Fibroblast of skin of right quadriceps (primary cell): ENCODE data around the gene PTPRN2.
"Not testable (repeated sequence)": the region's sequence is repeated elsewhere in the genome, so short reads cannot be mapped to it uniquely, and the experiment has no call there.

ENCODE experiments used
- DNase-seq: peaks from one replicate; pipeline ENCODE4 v3.0.0-alpha.2; 2013

Gene PTPRN2

GRCh38 chr7:157901816-157902610, 685.6 kb downstream of the PTPRN2 start:
- DNase-seq, result not testable (repeated sequence)

GRCh38 chr7:157901166-157901565, 686.5 kb downstream of the PTPRN2 start:
- no peak for DNase-seq

GRCh38 chr7:157900556-157900955, 687.1 kb downstream of the PTPRN2 start:
- DNase-seq, result no peak

- DNase-seq, result no peak
These were observed 687.6 kb downstream of the PTPRN2 start for GRCh38 chr7:157900011-157900410.

- DNase-seq, result no peak
These were observed 688.7 kb downstream of the PTPRN2 start for GRCh38 chr7:157898802-157899505.

GRCh38 chr7:157898261-157898660, 689.4 kb downstream of the PTPRN2 start:
- no peak for DNase-seq

GRCh38 chr7:157897681-157898080, 689.9 kb downstream of the PTPRN2 start:
- no peak for DNase-seq

- no peak for DNase-seq
These were observed 690.7 kb downstream of the PTPRN2 start for GRCh38 chr7:157896774-157897555.

GRCh38 chr7:157896376-157896675, 691.3 kb downstream of the PTPRN2 start:
- not testable (repeated sequence) for DNase-seq

- DNase-seq, result no peak
These were observed 691.9 kb downstream of the PTPRN2 start for GRCh38 chr7:157895520-157896375.

GRCh38 chr7:157895098-157895497, 692.5 kb downstream of the PTPRN2 start:
- DNase-seq, result not testable (repeated sequence)

- DNase-seq, result no peak
These were observed 694.0 kb downstream of the PTPRN2 start for GRCh38 chr7:157893535-157894044.

GRCh38 chr7:157892751-157893523, 694.7 kb downstream of the PTPRN2 start:
- DNase-seq, result no peak

GRCh38 chr7:157890921-157891401, 696.7 kb downstream of the PTPRN2 start:
- DNase-seq, result no peak

- DNase-seq, result no peak
These were observed 698.1 kb downstream of the PTPRN2 start for GRCh38 chr7:157889480-157889879.

GRCh38 chr7:157888579-157888978, 699.0 kb downstream of the PTPRN2 start:
- no peak for DNase-seq

GRCh38 chr7:157887400-157887799, 700.2 kb downstream of the PTPRN2 start:
- DNase-seq, result no peak

- DNase-seq, result no peak
These were observed 700.9 kb downstream of the PTPRN2 start for GRCh38 chr7:157886711-157887110.

GRCh38 chr7:157886266-157886665, 701.4 kb downstream of the PTPRN2 start:
- DNase-seq, result no peak

GRCh38 chr7:157885140-157885539, 702.5 kb downstream of the PTPRN2 start:
- no peak for DNase-seq

GRCh38 chr7:157884461-157885062, 703.1 kb downstream of the PTPRN2 start:
- no peak for DNase-seq
